Type B pancreatic cell (in vitro differentiated cells): ENCODE measurements around the gene FOXI2. TPM values are rescaled to one million over a fixed set of nuclear protein-coding genes. Genes with fewer than 3 reads are reported as not detected.
A peak's percentile ranks its signal among the peaks of the same experiment; 100 is the strongest.

ENCODE experiments used
- DNase-seq: peaks from one replicate; pipeline ENCODE4 v3.0.0; 2021; ENCODE audit warnings: mixed read lengths; ENCODE audit not compliant: unreplicated experiment; ENCODE audit errors: extremely low spot score
- H3K27ac Mint-ChIP-seq: 2 replicates; pipeline ENCODE4 v1.8.0; 2021; ENCODE audit warnings: mild to moderate bottlenecking, mixed read lengths
- H3K27me3 Mint-ChIP-seq: 2 replicates; pipeline ENCODE4 v1.8.0; 2021; ENCODE audit warnings: mixed read lengths
- H3K36me3 Mint-ChIP-seq: 2 replicates; pipeline ENCODE4 v1.8.0; 2021; ENCODE audit warnings: mixed read lengths
- H3K4me1 Mint-ChIP-seq: one replicate; pipeline ENCODE4 v1.8.0; 2021; ENCODE audit warnings: mixed read lengths; ENCODE audit not compliant: unreplicated experiment
- H3K4me3 Mint-ChIP-seq: 2 replicates; pipeline ENCODE4 v1.8.0; 2021; ENCODE audit warnings: mild to moderate bottlenecking, mixed read lengths
- H3K9me3 Mint-ChIP-seq: 2 replicates; pipeline ENCODE4 v1.8.0; 2021; ENCODE audit warnings: mixed read lengths
- long read RNA-seq: library from polyadenylated mRNA; unstranded; transcript quantifications from one replicate; pipeline ENCODE4 v2.0.0, GENCODE V29; 2020
- total RNA-seq: library from RNA; stranded (reverse); gene quantifications from 2 replicates; pipeline ENCODE4 v1.2.1, GENCODE V29; 2021; ENCODE audit warnings: low replicate concordance
- TF ChIP-seq, protein P1 (sequence below): fragments of 200-600 bp; sonication (generic); conservative IDR thresholded peaks from 2 replicates; pipeline ENCODE4 v1.5.0; 2021; ENCODE audit warnings: antibody characterized with exemption, mild to moderate bottlenecking

The FOXI2 gene
- total RNA-seq = 0.21 and 4.8 TPM in 2 replicates
- long read RNA-seq = 0 reads

DNA sequence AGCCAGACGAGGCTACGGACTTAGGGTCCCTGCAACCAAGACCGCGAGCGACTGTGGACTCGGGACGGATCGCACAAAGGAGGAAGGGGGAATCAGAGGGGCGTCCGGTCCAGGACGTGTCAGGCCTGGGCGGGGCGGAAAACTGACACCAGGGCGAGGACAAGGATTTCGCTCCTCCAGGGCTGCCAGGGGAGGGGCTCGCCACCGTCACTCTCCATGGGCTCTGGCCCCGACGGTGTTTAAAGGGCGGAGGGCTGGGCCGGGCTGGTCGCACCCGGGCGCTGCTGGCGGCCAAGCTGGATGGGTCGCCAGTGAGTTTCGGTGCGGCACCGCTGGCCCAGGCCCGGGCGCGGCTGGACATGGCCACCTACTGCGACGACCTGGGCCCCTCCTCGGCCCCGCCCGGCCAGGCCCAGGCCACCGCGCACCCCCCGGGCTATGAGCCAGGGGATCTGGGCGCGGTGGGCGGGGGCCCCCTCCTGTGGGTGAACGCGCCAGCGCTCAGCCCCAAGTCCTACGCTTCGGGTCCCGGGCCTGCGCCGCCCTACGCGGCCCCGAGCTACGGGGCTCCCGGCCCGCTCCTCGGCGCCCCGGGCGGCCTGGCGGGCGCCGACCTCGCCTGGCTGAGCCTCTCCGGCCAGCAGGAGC, at the start of gene FOXI2:
Gene FOXI2 (plus strand): TSS at position 271 of the 648 bp plus-strand sequence. CDS start 89 bp downstream, at position 360.
- Mint-ChIP-seq H3K27ac (no peak within 1 kb of the TSS), H3K27me3 (peaks cover 85% of the 10 kb centered on the region), H3K9me3 (peaks cover 4% of the 10 kb centered on the region), H3K36me3 (peaks cover 5% of the 10 kb centered on the region), H3K4me3 (peak within 1 kb of the TSS; percentile 79), H3K4me1 (no peaks in the 10 kb centered on the region)
- TF ChIP-seq, protein P1, sequence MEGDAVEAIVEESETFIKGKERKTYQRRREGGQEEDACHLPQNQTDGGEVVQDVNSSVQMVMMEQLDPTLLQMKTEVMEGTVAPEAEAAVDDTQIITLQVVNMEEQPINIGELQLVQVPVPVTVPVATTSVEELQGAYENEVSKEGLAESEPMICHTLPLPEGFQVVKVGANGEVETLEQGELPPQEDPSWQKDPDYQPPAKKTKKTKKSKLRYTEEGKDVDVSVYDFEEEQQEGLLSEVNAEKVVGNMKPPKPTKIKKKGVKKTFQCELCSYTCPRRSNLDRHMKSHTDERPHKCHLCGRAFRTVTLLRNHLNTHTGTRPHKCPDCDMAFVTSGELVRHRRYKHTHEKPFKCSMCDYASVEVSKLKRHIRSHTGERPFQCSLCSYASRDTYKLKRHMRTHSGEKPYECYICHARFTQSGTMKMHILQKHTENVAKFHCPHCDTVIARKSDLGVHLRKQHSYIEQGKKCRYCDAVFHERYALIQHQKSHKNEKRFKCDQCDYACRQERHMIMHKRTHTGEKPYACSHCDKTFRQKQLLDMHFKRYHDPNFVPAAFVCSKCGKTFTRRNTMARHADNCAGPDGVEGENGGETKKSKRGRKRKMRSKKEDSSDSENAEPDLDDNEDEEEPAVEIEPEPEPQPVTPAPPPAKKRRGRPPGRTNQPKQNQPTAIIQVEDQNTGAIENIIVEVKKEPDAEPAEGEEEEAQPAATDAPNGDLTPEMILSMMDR = no peak
- no peak for DNase-seq

DNA sequence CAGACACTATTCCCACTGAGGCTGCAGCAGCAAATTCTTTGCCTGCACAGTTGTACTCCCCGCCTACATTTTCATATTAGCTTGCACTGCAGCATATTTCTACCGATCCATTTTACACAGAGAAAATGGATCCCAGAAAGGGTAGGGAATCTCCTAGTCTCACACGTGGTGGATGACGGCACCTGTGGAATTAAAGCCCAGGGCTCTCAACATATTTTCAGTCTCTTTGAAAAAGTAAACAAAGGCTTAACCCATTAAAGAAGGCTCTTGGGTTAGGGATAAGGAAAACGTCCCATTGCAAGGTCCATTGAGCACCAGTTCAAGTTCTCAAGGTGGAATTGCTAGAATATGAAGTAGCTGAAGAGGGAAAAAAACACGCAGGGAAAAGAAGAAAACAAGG, 49.4 kb upstream of the FOXI2 start:
- DNase-seq = no peak
- no peaks in the 10 kb centered on the region for H3K36me3 Mint-ChIP-seq
- H3K4me3 Mint-ChIP-seq = no peak overlapping the region

DNA sequence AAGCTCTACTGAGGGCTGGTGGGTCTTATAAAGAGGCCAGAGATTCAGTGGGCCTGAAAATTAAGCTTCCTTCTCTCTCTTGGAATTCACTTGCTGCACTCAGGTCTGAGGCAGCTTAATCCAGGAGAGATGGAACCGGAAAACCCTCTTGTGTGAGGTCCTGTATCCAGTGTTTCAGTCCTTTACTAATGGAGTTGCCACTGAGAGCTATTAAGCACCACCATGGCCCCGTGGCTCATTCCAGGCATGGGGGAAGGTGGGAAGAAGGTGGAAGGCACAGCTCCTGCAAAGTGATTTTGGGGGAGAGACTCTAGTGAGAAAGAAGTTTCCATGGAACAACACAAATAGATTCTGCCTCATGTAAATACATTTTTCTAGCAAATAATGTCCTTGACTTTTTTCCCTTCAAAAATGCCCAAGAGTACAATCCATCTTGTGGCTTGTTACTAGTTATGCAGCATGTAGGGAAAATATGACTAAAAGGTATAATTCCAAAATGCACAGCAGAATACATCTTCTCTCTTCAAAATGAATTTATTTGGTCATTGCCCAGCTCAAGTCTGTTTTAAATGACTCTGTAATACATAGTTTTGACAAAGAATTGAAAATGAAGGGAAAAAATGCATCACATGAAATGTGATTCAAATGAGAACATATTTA, 46.7 kb upstream of the FOXI2 start:
- no peaks in the 10 kb centered on the region for H3K36me3 Mint-ChIP-seq
- no peaks in the 10 kb centered on the region for H3K9me3 Mint-ChIP-seq
- H3K4me3 Mint-ChIP-seq = no peak overlapping the region
- peaks cover 21% of the 10 kb centered on the region for H3K27me3 Mint-ChIP-seq
- no peak overlapping the region for H3K27ac Mint-ChIP-seq
- DNase-seq = no peak
- no peaks in the 10 kb centered on the region for H3K4me1 Mint-ChIP-seq
- TF ChIP-seq, protein P1 = no peak

More for the DNA sequence above, 49.4 kb upstream of the FOXI2 start:
- Mint-ChIP-seq H3K4me1 (no peaks in the 10 kb centered on the region), H3K27ac (no peak overlapping the region), H3K9me3 (no peaks in the 10 kb centered on the region), H3K27me3 (peaks cover 24% of the 10 kb centered on the region)
- TF ChIP-seq, protein P1 = no peak

DNA sequence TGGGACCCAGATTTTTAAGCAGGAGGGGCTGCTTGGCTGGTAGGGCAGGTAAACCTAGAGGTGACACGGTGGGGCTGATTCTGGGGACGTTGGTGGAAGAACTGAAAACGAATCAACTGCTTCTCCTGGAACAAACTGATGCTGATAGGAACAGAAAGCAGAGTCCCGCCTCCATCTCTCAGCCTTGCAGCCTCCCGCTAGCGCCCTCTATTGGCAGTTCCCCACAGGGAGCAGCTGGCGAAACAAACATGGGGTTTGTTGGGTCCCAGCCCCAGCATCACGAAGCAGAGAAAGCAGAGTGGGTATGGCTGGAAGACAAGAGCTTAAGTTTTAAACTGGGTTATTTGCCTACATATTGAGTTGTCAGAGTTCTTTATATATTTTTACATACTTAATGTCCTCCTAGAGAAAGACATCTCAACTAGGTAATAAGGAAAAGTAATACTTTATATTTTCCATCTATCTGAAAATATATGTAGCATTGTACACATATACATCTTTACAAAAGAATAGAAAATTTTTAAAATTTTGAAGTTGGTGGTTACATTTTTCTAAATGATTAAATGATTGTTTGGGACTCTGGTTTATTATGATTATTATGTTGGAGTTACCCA, 42.3 kb upstream of the FOXI2 start:
- H3K27me3 Mint-ChIP-seq = peaks cover 19% of the 10 kb centered on the region
- no peak overlapping the region for H3K4me3 Mint-ChIP-seq
- DNase-seq = no peak
- H3K36me3 Mint-ChIP-seq = no peaks in the 10 kb centered on the region
- H3K27ac Mint-ChIP-seq = no peak overlapping the region
- H3K9me3 Mint-ChIP-seq = no peaks in the 10 kb centered on the region
- H3K4me1 Mint-ChIP-seq = no peaks in the 10 kb centered on the region
- TF ChIP-seq, protein P1 = peak; percentile 75

DNA sequence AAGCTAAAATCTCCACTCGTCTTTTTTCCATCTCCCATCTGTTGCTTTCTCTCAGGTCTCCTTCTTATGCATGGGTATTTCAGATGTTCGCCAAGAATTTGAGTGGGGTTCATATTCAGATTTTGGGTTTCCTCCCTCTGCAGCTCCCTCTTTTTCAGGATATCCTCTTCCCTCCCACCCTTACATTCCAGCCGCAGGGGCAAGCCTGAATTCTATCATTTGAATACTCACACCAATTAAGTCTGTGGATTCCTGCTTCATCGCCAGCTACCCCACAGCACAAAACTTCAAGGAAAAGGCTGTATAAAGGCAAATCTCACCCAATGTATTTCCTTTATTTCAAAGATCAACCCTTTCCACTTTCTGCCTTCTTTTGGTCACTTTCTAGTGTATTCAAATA, 41.6 kb upstream of the FOXI2 start:
- peaks cover 15% of the 10 kb centered on the region for H3K27me3 Mint-ChIP-seq
- H3K36me3 Mint-ChIP-seq = no peaks in the 10 kb centered on the region
- DNase-seq = no peak
- TF ChIP-seq, protein P1 = no peak
- H3K4me3 Mint-ChIP-seq = no peak overlapping the region
- H3K27ac Mint-ChIP-seq = no peak overlapping the region
- no peaks in the 10 kb centered on the region for H3K9me3 Mint-ChIP-seq
- no peaks in the 10 kb centered on the region for H3K4me1 Mint-ChIP-seq
